GM19397 (cell line): ENCODE measurements around the gene SBSN.
A peak's percentile ranks its signal among the peaks of the same experiment; 100 is the strongest.

ENCODE experiments used
- ATAC-seq: cut with Tn5 transposase; IDR thresholded peaks from one replicate; pipeline ENCODE4 v1.9.1; 2021; ENCODE audit warnings: mild to moderate bottlenecking, moderate library complexity; ENCODE audit not compliant: unreplicated experiment

Gene SBSN

DNA sequence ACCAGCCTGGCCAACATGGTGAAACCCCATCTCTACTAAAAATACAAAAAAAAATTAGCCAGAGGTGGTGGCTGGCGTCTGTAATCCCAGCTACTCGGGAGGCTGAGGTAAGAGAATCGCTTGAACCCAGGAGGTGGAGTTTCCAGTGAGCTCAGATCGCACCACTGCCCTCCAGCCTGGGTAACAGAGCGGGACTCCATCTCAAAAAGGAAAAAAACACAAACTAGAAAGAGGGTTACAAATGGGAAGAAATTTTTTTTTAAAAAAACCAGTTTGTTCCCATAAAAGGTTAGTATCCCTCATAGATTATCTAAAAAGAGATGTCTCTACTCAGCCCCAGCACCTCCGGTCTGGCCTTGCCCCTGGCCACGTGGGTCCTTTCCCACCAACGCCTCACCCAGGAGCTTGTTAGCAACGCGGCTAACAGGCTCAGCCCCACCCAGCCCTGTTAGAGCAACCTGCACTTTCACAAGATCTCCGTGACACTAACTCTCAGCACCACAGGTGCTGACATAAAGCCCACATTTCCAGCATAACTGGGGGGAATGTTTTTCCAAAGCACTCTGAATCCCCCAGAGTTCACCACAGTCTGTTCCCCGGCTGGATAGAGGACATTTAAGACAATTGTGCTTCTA, 19.0 kb downstream of the SBSN start:
- ATAC-seq = no peak

DNA sequence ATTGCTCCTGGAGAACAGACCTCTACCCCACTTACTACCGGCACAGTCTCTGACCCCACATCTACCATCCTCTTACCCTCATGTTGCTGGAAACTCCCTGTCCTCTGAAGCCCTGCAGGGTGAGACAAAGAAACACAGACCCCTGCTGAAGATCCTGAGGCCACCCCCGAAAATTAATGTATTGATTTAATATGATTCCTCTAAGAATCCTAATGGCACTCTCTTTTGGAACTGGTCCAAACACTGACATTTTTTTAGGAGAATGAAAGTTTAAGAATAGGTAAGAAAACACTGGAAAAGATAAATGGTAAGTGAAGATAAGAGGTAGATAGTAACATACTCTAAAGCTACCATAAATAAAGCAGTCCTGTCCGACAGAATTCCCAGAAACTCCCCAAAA, 20.0 kb downstream of the SBSN start:
- no peak for ATAC-seq

DNA sequence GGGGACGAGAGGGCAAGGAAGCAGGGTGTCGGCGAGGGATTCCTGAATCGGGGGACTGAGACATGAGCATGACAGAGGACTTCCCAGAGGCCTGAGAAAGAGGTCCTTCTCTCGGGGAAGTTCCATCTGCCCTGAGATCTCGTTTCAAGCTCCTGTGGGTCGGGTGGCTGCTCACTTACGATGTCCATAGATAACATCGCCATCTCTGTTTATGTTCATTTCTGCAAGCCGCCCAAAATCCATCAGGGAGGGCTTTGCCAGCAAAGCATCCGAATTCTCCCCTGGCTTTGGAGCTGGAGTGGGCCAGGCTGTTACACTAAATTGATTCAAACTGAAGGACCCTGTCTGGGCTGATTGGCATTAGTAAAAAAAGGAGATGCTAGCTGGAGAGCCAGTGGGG, 20.6 kb downstream of the SBSN start:
- no peak for ATAC-seq

DNA sequence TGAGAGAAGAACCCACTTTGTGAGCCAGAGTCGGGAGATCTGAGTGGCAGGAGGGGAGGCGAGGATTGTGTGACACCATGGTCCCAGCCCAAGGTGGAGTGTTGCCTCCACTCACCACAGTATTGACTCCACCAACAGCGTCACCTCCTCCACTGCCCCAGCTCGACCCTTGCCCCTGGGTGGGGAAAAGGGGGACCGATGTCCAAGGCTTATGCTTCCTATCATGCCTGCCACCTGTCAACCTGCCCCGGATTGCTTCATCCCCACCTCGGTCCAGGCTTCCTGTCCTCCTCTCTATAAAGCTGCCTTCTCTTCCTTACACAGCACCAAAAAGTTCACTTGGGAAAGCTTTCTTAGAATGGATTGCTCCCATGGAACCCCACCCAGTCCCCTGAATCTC, 22.1 kb downstream of the SBSN start:
- no peak for ATAC-seq

DNA sequence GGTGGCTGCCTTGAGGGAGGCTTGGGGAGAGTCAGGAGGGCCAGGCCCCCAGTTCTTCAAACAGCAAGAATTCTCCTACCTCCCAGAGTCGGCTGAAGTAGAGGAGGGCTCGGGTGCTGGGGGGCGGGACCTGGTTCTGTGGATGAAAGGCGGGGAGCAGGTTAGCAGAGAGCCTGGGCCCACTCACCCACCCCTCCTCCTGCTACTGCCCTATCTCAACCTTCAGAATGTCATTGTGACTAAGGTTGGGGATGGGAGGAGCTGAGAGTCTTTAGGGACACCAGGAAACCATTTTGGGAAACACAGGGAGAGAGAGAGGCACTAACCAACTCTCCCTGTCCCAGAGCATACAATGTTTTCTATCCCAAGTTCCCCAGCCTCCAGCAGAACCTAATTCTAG, 25.4 kb downstream of the SBSN start:
- no peak for ATAC-seq

DNA sequence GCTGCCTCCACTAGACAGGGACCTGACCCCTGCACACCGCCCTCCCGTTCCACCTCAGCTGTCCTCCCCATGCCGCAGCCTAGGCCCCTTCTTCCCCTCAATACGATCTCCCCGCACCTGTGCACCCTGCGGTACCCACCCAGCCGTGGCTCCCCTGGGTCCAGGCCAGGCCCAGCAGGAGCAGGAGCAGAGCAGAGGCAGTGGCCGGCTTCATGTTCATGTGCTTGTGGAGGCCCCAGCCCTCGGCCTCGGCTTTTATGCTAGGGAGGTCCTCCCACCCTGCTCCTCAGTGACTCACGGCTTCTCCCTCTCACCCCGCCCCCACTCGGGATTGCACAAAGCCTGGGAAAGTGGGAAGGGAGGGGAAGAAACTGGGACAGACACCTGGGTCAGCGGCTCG, 26.4 kb downstream of the SBSN start:
- no peak for ATAC-seq

DNA sequence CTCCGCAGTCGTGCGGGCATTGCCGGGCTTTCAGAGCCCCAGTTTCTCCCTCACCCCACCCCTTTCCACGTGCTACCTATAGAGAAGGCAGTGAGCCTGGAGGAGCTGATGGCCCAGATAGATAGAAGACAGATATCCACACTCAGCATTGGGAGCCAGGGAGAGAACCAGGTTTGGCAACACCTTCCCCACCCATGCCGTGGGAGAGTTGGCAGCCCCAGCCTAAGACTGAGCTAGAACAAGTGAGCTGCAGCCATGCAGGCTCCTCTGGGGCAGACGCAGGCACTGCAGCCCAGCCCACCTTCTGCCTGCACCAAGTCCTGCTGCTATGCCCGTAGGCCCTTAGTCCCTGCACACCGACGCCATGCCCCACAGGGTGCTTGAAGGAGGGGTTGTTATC, 27.5 kb downstream of the SBSN start:
- ATAC-seq = no peak

DNA sequence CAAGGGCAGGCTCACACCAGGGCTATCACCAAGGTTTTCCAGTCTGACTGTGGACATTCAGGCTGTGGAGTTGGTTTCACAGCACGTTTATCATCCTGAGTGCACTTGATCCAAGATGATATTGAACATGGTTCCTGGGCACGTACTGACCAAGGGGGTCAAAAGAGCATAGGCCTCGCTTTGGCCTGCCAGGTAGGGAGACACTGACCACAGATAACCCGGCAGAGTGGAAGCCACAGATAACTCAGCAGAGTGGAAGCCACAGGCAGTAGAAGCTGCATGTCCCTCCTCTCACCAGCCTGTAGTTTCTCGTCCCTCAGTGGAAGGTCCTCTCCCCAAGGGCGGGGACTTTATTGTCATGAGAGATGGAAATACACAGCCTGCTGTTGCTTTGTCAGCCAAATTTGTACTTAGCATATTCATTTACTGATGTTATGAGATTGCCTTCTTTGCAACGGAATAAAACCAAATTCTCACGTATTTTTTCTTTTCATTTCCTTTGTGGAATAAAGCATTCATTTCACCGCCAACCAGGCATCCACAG, 29.1 kb downstream of the SBSN start:
- ATAC-seq = no peak

DNA sequence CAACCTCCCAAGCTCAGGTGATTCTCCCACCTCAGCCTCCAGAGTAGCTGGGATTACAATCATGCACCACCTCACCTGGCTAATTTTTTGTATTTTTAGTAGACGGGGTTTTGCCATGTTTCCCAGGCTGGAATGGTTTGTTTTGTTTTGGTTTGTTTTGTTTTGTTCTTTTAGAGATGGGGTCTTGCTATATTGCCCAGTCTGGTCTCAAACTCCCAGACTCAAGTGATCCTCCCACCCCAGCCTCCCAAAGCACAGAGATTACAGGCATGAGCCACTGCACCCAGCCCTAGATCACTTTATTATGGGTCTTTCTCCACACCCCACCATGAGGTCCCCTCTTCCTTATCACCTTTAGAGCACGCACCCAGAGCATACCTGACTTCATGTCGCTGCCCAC, 29.9 kb downstream of the SBSN start:
- no peak for ATAC-seq

DNA sequence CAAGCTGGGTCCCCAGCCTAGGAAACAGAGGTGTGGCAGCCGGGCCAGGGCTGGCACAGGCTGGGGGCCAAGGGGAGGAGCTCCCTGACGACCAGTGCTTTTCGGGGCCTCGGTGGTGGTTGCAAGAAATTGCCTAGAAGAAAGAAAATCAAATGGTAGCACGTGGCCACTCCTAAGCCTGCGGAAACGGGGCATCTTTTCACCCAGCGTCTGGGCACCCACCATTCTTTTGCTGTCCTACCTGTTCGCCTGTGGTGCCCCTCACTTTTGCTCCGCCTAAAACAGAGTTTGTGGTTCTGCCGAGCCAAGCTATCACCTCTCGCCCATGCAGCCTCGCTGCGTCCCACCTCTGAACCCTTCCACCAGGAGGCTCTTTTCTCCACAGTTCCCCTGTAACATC, 30.7 kb downstream of the SBSN start:
- ATAC-seq = no peak

DNA sequence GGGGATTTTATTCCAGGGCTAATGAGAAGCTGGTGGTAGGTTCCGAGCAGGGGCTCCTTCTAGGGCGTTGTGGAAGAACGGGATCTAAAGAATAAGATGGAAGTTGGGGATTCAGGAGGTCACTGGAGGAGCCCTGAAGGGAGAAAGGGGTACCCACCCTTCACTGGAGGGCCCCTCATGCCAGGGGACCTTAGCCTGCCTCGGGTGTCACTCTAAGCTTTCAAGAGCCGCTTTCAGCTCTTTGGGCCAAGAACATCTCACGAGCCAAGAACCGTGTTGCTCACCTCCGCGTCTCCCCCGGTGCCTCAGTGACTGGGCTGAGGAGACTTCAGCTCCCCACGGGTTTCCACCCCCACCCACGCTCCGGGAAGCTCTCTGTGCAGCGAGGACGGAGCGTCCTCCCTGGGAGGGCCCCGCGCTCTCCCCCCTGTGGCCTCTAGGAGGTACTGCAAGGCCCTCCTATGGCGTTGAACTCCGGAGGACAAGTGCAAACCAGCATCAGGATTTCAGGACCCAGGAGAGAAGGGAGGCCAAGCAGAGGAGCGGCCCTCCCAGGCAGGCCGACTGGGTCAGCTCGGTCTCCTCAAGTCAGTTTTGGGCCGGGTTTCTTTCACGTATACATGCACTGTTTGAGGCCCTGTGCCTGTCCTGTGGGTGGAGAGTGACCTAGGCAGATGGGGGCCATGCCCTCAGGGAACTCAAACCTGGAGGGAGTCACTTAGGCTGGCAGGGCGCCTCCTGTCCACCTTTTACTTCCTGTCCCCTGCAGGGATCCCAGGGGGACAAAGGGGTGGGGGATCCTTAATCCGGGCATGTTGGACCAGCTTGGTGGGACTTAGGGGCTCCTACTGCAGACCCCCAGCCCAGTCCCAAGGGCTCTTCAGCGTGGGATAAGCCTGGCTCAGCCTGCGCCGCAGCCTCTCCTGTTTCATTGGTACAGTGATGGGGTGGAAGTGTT, 32.7 kb downstream of the SBSN start:
- ATAC-seq = no peak

DNA sequence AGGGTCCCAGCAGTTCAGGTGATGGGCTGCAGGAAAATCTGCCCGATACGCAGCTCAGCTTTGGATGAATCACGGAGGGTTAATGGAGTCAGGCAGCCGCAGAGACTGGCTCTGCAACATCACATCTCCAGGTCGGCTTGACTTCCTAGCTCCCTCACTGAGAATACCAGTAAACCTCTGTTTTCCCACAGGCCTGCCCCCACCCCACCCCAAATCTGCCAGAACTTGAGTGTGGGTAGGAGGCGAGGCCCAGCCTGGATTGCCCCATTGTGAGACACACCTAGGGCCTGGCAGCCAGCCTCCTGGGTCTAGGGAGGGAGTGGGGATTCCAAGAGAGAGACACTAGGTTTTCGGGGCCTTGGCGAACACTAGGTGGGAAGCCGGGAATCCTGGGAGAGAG, 34.1 kb downstream of the SBSN start:
- no peak for ATAC-seq

DNA sequence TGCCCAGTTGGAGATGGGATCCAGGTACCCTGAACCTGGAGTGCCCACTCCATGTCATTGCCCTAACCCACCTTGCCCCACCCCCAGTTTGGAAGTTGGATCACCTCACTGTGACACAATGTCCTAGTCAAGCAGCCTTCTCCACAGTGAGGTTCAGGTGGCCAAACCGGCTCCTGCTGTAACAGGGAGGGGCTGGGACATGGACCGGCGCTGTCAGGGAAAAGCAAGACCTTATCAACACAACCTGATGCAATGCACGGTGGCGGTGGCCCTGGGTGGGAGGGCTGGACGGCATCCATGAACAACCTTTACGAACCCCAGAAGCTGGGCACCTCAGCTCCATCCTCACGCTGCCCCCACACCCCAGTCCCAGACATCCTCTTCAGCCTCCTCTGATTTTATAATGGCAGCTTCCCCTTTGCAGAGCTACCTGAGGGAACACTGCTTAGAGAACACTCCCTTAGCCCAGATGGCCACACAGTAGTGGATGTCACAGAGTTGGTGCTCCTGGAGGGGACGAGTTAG, 36.2 kb downstream of the SBSN start:
- no peak for ATAC-seq

DNA sequence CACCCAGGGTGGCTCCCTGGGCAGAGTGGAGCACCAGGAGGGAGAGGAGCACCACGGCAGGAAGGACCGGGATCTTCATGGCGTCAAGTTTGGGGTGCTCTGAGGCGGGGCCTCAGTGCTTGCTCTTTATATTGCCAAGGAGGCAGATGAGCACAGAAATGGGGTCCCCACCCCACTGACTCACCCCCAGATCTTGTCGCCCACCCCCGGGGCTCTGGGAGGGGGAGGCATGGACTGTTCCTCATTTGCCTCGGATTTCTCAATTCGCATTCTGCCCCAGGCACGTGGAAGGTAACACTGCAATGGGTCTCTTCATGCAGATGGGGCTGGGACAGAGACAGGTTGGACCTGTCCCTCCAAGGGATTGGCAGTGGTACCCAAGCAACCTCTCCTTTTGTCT, 37.7 kb downstream of the SBSN start, which contains the start of gene KRTDAP:
KRTDAP (minus strand) TSS at position 101 of the 400 bp plus-strand sequence; CDS start at position 79, 22 bp downstream.
- no peak for ATAC-seq

DNA sequence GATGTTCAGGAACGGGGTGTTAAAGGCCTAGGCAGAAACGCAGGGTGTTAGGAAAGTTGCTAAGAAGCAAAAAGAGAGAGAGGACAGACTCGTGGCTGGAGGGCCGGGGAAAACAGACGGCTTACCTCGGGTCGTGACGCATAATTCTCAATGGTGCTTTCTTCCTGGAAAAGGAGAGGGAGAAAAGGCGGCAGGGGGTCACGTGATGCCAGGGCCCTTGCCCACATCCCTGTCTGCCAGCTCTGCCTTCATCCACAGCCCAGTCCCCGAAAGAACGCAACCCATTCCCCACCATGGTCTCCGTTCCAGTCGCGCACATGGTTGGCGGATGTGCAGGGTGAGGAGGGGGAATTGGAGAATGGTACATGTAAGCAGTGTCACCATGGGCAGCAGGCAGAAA, 39.4 kb downstream of the SBSN start:
- no peak for ATAC-seq

DNA sequence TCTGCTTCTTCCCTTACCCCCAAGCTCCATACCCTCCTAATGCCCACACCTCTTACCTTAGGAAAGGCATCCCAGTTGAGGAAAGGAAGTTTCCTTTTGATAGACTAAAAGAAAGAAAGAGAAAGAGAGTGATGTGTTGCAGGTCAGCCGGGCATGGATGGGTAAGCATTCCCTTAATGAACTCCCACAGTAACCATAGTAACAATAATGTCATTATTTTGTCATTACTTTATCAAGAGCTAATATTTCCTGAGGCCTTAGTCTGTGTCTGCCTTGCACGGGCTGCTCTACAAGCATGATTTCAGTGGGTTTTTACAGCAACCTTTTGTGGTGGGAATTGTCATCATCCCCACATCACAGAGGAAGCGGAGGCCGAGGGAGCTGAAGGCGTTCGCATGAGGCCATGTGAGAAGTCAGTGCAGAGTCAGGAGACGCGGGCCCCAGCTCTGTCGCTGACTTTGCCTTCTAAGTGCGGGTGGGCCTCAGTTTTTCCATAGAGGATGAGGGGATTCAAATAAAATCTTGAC, 40.4 kb downstream of the SBSN start:
- no peak for ATAC-seq

DNA sequence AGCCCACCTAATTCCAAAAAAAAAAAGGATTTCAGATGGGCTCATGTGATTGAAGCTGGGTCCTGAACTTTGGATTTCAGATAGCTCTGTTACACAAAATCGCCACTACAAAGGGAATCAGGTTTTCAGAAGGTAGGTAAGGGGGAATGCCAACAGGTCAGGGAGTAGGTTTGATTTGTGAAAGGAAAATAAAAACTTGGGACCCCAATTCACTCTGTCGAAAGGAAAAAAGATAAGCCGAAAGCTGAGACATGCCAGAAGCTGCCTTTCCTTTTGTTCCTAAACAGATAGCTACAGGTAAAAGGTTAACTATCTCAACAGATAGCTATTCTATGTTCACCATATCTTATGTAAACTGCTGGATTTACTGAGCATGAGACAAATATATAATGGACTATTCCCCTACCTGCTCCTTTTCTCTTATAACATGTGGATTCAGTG, 41.8 kb downstream of the SBSN start:
- no peak for ATAC-seq

DNA sequence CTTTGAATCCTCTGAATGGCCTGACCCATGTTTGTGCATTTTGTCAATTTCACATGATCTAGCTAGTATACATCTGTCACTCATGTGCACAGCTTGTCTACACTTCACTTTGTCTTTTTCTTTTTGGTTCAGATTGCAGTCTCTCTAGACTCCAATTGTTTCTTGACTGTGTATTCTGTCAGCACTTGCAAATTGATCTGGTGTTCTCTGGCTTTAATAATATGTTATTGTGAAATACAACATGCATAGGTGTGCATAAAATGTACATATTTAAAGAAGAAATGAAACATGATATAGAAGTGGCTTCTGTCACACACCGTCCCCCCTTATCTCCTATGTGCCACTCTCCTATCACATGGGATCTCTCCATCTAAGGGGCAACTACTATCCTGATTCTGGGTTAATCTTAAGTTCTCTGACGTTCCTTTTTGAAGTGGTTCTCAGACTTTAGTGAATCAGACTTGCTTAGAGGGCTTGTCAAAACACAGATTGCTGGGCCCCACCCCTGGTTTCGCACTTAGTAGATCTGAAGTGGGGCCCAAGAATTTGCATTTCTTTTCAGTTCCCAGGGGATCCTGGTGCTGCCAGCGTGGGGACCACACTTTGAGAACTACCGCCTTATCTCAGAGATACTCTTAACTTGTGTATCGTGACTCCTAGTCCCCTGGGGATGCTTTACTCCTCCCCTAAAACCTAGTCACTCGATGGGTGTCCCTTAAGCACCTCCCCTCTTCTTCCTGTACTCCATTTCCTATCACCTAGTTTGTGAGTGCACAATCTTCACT, 43.7 kb downstream of the SBSN start:
- peak; percentile 75 for ATAC-seq

DNA sequence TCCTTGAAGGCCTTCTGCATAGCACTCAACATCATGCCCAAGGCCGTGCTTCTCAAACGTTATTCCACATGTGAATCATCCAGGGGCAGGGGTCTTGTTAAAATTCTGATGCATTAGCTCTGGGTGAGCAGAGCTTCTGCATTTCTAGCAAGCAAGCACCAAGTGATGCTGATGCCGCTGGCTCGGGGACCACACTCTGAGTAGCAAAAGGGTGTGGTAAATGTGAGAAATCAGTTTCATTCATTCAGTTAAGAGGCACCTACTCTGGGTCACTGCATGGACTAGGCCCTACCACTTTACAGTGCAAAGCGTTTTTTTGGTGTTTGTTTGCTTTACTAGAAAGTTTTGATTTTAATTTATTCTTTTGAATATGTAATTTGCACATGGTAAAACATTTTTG, 45.0 kb downstream of the SBSN start:
- ATAC-seq = no peak

DNA sequence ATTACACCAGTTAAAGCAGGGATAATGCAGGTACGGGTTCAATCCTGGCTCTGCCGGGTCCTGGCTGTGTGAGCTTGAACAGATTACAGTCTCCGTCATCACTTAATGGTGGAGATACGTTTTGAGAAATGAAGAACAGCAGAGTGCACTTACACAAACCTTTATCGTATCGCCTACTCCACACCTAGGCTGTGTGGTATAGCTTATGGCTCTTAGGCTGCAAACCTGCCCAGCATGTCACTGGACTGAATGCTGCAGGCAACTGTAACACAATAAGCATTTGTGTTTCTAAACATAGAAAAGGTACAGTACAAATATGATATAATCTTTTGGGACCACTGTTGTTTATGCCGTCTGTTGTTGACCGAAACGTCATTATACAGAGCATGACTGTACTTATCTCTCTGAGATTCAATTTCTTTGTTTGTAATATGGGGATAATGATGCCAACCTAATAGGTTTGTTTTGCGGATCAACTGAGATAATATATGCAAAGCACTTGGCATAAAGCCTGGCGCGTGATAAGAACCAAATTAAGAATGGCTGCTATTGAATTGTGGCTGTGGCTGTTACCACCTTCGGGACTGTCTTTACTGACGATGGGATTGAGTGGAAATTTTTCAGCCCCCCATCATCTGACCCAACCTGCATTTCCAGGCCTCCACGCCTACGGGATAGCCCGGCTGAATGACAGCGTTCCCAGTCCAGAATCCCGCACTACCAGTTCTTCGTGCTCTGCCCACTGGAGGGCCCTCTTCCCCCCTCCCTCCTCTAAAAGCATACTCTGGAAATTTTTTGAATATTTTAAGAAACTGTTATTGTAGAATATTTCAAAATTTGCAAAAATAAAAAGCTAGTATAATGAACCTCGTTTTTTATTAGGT, 49.1 kb downstream of the SBSN start:
- ATAC-seq = no peak
